ENCODE measurements around the gene HOMER2. TPM values are rescaled to one million over a fixed set of nuclear protein-coding genes. Genes with fewer than 3 reads are reported as not detected.
"Not testable (repeated sequence)": the region's sequence is repeated elsewhere in the genome, so short reads cannot be mapped to it uniquely, and the experiment has no call there.

The HOMER2 gene
- total RNA-seq, 1 experiment from 2014 or later: 28.6 TPM

GRCh38 chr15:82966671-82967071 lies 14.2 kb upstream of the HOMER2 start:
- no peak for DNase-seq (ENCODE audit: low read depth)

GRCh38 chr15:82964890-82965289 lies 12.4 kb upstream of the HOMER2 start:
- DNase-seq (ENCODE audit: low read depth): no peak

- DNase-seq (ENCODE audit: low read depth): no peak
Measured at GRCh38 chr15:82963471-82964341, 11.2 kb upstream of the HOMER2 start.

- no peak for DNase-seq (ENCODE audit: low read depth)
Measured at GRCh38 chr15:82960766-82961165, 8.2 kb upstream of the HOMER2 start.

- no peak for DNase-seq (ENCODE audit: low read depth)
Measured at GRCh38 chr15:82959423-82959822, 6.9 kb upstream of the HOMER2 start.

GRCh38 chr15:82958638-82959037 lies 6.1 kb upstream of the HOMER2 start:
- no peak for DNase-seq (ENCODE audit: low read depth)

- peak; percentile 24 for DNase-seq (ENCODE audit: low read depth)
Measured at GRCh38 chr15:82951472-82952157, 905 bp downstream of the HOMER2 start.

GRCh38 chr15:82950746-82951370 lies 1.7 kb downstream of the HOMER2 start:
- DNase-seq (ENCODE audit: low read depth): no peak

- no peak for DNase-seq (ENCODE audit: low read depth)
Measured at GRCh38 chr15:82950295-82950694, 2.2 kb downstream of the HOMER2 start.

- no peak for DNase-seq (ENCODE audit: low read depth)
Measured at GRCh38 chr15:82946155-82946701, 6.3 kb downstream of the HOMER2 start.

- DNase-seq (ENCODE audit: low read depth): no peak
Measured at GRCh38 chr15:82945326-82945725, 7.2 kb downstream of the HOMER2 start.

- peak; percentile 78 for DNase-seq (ENCODE audit: low read depth)
Measured at GRCh38 chr15:82944821-82945220, 7.7 kb downstream of the HOMER2 start.

- no peak for DNase-seq (ENCODE audit: low read depth)
Measured at GRCh38 chr15:82944056-82944455, 8.5 kb downstream of the HOMER2 start.

- DNase-seq (ENCODE audit: low read depth): peak; percentile 18
Measured at GRCh38 chr15:82943176-82943575, 9.3 kb downstream of the HOMER2 start.

GRCh38 chr15:82942691-82943090 lies 9.8 kb downstream of the HOMER2 start:
- DNase-seq (ENCODE audit: low read depth): peak; percentile 82

GRCh38 chr15:82939678-82940077 lies 12.8 kb downstream of the HOMER2 start:
- DNase-seq (ENCODE audit: low read depth): not testable (repeated sequence)

GRCh38 chr15:82937712-82938058 lies 14.8 kb downstream of the HOMER2 start:
- DNase-seq (ENCODE audit: low read depth): no peak

GRCh38 chr15:82936966-82937711 lies 15.4 kb downstream of the HOMER2 start:
- DNase-seq (ENCODE audit: low read depth): peak; percentile 89

GRCh38 chr15:82935382-82935781 lies 17.1 kb downstream of the HOMER2 start:
- DNase-seq (ENCODE audit: low read depth): no peak

GRCh38 chr15:82934100-82934880 lies 18.2 kb downstream of the HOMER2 start:
- no peak for DNase-seq (ENCODE audit: low read depth)
